Urinary bladder (tissue), 4 donors: ENCODE measurements around the gene KCNQ1OT1. TPM values are rescaled to one million over a fixed set of nuclear protein-coding genes. Genes with fewer than 3 reads are reported as not detected.

Experiments
- DNase-seq: peaks from one replicate; pipeline ENCODE4 v3.0.0-alpha.2; 2015; ENCODE audit errors: extremely low spot score
- H3K27ac ChIP-seq: one replicate; pipeline ENCODE4 v1.5.1; 2013; ENCODE audit warnings: low read depth, mild to moderate bottlenecking, moderate library complexity
- H3K36me3 ChIP-seq: one replicate; pipeline ENCODE4 v1.6.1; 2013; ENCODE audit warnings: mild to moderate bottlenecking, moderate library complexity; ENCODE audit not compliant: insufficient read depth
- H3K4me1 ChIP-seq: one replicate; pipeline ENCODE4 v1.6.1; 2013; ENCODE audit warnings: mild to moderate bottlenecking, moderate library complexity; ENCODE audit not compliant: insufficient read depth
- H3K4me3 ChIP-seq: one replicate; pipeline ENCODE4 v1.5.1; 2013; ENCODE audit warnings: low read depth, low read length
- WGBS: extraction: QIAGEN DNeasy Blood & Tissue Kit; methylation state at CpG from one replicate; pipeline ENCODE4 v1.1.7; 2013; 5-methylcytosine and 5-hydroxymethylcytosine counted together
- polyA plus RNA-seq: library from polyadenylated mRNA; stranded (reverse); fragments of 200-250 nt; gene quantifications from one replicate; pipeline ENCODE4 v1.2.3, GENCODE V29; 2013
- total RNA-seq: library from RNA; depleted of rRNA; stranded (reverse); fragments of >200 nt; gene quantifications from one replicate; pipeline ENCODE4 v1.2.3, GENCODE V29; 2014
- donor health status: healthy with polysubstance abuse.
- donor health status: healthy.

KCNQ1OT1 gene
- 24.7 TPM for total RNA-seq
- polyA plus RNA-seq, result 0.06 TPM

- H3K4me1 ChIP-seq, result no peaks in the 10 kb centered on the region
- DNase-seq, result peak; percentile 89
- WGBS, result 47% methylated on average over 98 of the region's 98 CpGs
- H3K4me3 ChIP-seq, result peak within 1 kb of the TSS; percentile 65
- H3K27ac ChIP-seq, result peak within 1 kb of the TSS; percentile 63
- no peaks in the 10 kb centered on the region for H3K36me3 ChIP-seq
Observed at GRCh38 chr11:2699531-2700414, at the start of gene KCNQ1OT1. Gene KCNQ1OT1 (minus strand): TSS chr11:2699994.

GRCh38 chr11:2748814-2749554, 49.2 kb upstream of the KCNQ1OT1 start:
- 97% methylated on average over 17 of the region's 17 CpGs for WGBS
- H3K4me1 ChIP-seq, result no peaks in the 10 kb centered on the region
- no peak overlapping the region for H3K27ac ChIP-seq
- no peaks in the 10 kb centered on the region for H3K36me3 ChIP-seq
- DNase-seq, result no peak
- no peak overlapping the region for H3K4me3 ChIP-seq

- Histone ChIP-seq H3K4me1 (no peaks in the 10 kb centered on the region), H3K4me3 (no peak overlapping the region), H3K36me3 (no peaks in the 10 kb centered on the region), H3K27ac (no peak overlapping the region)
- 84% methylated on average over 11 of the region's 11 CpGs for WGBS
- DNase-seq, result no peak
Observed at GRCh38 chr11:2748061-2748813, 48.4 kb upstream of the KCNQ1OT1 start.

- H3K4me3 ChIP-seq, result no peak overlapping the region
- 84% methylated on average over 16 of the region's 16 CpGs for WGBS
- H3K27ac ChIP-seq, result no peak overlapping the region
- no peaks in the 10 kb centered on the region for H3K4me1 ChIP-seq
- DNase-seq, result no peak
- H3K36me3 ChIP-seq, result no peaks in the 10 kb centered on the region
Observed at GRCh38 chr11:2747248-2748027, 47.6 kb upstream of the KCNQ1OT1 start.

GRCh38 chr11:2746401-2747247, 46.8 kb upstream of the KCNQ1OT1 start:
- no peak overlapping the region for H3K27ac ChIP-seq
- H3K36me3 ChIP-seq, result no peaks in the 10 kb centered on the region
- DNase-seq, result no peak
- H3K4me3 ChIP-seq, result no peak overlapping the region
- 85% methylated on average over 24 of the region's 24 CpGs for WGBS
- no peaks in the 10 kb centered on the region for H3K4me1 ChIP-seq

DNA sequence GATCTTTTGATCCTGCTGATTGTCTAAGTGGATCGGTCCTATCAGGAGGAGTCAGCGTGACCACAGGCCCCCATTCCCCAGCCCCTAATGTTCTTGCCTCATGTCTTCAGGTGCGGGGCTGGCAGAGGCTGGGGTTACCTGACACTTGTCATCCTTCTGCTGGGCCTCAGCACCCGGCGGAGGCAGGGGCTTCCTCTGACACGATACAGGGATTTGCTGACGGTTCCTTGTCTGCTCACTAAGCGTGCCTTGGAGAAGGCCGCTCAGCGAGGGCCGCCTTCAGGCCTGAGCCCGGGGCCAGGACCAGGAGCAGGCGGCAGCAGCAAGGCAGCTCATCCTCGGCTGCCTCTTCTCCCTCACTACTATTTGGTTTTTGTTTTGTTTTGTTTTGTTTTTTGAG, 45.7 kb upstream of the KCNQ1OT1 start:
- WGBS, result 95% methylated on average over 14 of the region's 14 CpGs
- H3K4me3 ChIP-seq, result no peak overlapping the region
- DNase-seq, result no peak
- no peaks in the 10 kb centered on the region for H3K36me3 ChIP-seq
- no peaks in the 10 kb centered on the region for H3K4me1 ChIP-seq
- no peak overlapping the region for H3K27ac ChIP-seq

DNA sequence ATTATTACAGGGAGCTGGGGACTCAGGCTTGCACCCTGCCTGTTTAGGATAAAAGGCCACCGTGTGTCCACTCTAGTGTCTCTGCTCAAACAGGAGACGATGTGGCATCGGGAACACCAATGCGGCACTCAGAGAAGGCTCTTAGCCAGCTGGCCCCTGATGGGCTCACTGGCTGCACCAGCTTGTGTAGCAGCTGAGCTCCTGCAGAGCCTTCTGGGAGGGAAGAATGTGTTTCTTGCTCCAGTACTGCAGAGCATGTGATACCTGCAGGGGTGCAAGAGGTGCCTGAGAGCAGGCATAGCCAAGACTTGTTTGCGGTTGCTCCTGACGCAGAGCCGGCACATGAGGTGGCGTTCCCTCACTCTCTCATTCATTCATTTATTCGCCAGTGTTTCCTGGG, 44.4 kb upstream of the KCNQ1OT1 start:
- WGBS, result 98% methylated on average over 9 of the region's 9 CpGs
- H3K27ac ChIP-seq, result no peak overlapping the region
- DNase-seq, result no peak
- no peaks in the 10 kb centered on the region for H3K36me3 ChIP-seq
- H3K4me3 ChIP-seq, result no peak overlapping the region
- no peaks in the 10 kb centered on the region for H3K4me1 ChIP-seq

- no peak for DNase-seq
- Histone ChIP-seq H3K4me3 (no peak overlapping the region), H3K4me1 (no peaks in the 10 kb centered on the region), H3K36me3 (no peaks in the 10 kb centered on the region), H3K27ac (no peak overlapping the region)
- WGBS, result 94% methylated on average over 21 of the region's 21 CpGs
Observed at GRCh38 chr11:2743427-2744110, 43.8 kb upstream of the KCNQ1OT1 start.

GRCh38 chr11:2742611-2743426, 43.0 kb upstream of the KCNQ1OT1 start:
- no peak overlapping the region for H3K4me3 ChIP-seq
- WGBS, result 89% methylated on average over 20 of the region's 20 CpGs
- no peaks in the 10 kb centered on the region for H3K4me1 ChIP-seq
- no peak for DNase-seq
- peak overlapping the region; percentile 76 for H3K27ac ChIP-seq
- H3K36me3 ChIP-seq, result no peaks in the 10 kb centered on the region

DNA sequence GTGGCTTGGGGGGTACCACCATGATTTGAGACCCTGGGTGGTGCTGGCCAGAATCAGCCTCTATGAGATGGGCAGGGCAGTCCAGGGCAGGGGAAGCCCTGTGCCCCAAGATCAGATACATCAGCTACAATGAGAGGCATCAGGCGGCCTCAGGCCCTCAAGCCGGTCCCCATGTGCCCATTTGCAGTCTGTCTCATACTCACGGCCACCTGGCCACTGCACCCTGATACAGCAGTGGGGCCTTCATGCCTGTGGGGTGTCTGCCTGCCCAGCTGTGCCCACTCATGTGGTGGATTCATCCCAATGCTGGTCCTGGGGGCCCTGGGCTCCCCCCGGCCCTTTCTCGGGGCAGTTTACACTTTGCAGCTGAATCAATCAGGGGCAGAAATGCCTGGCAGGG, 42.4 kb upstream of the KCNQ1OT1 start:
- Histone ChIP-seq H3K4me3 (no peak overlapping the region), H3K36me3 (no peaks in the 10 kb centered on the region), H3K4me1 (no peaks in the 10 kb centered on the region), H3K27ac (peak overlapping the region; percentile 76)
- 89% methylated on average over 5 of the region's 5 CpGs for WGBS
- no peak for DNase-seq

- peak overlapping the region; percentile 76 for H3K27ac ChIP-seq
- H3K36me3 ChIP-seq, result no peaks in the 10 kb centered on the region
- H3K4me3 ChIP-seq, result no peak overlapping the region
- no peaks in the 10 kb centered on the region for H3K4me1 ChIP-seq
- no peak for DNase-seq
- WGBS, result 42% methylated on average over 18 of the region's 18 CpGs
Observed at GRCh38 chr11:2741377-2742131, 41.8 kb upstream of the KCNQ1OT1 start.
